SK-MEL-5 (cell line): Measurements from ENCODE around the gene PCDHB1. TPM values are rescaled to one million over a fixed set of nuclear protein-coding genes. Genes with fewer than 3 reads are reported as not detected.

Experiments
- total RNA-seq: library from RNA; depleted of rRNA; stranded (reverse); fragments of >200 nt; shearing (Covaris generic); gene quantifications from 2 replicates; pipeline ENCODE4 v1.2.3, GENCODE V29; 2014; rRNA removed

Gene PCDHB1
- total RNA-seq, 1 experiment from 2014 or later = not detected

Other genes with a start within 250 kb of the PCDHB1 start
- gene PCDHA4, start 244.3 kb upstream of the PCDHB1 start, total RNA-seq = 0.48 and 0.67 TPM in 2 replicates
- gene PCDHA5, start 229.8 kb upstream of the PCDHB1 start, total RNA-seq = 0.40 and 0.77 TPM in 2 replicates
- gene PCDHA6, start 223.4 kb upstream of the PCDHB1 start, total RNA-seq = not detected in 2 replicates
- gene PCDHA7, start 217.1 kb upstream of the PCDHB1 start, total RNA-seq = 1.3 and 1.4 TPM in 2 replicates
- gene PCDHA8, start 210.2 kb upstream of the PCDHB1 start, total RNA-seq = 0.03 TPM in 1 of 2 replicates, not detected in the other
- 0.05 TPM in 1 of 2 replicates, not detected in the other for gene PCDHA9, start 203.0 kb upstream of the PCDHB1 start, total RNA-seq
- gene PCDHA10, start 195.5 kb upstream of the PCDHB1 start, total RNA-seq = 0.16 TPM in 1 of 2 replicates, not detected in the other
- 1.0 and 1.9 TPM in 2 replicates for gene PCDHA11, start 182.4 kb upstream of the PCDHB1 start, total RNA-seq
- 0.08 and 0.19 TPM in 2 replicates for gene PCDHA12, start 176.1 kb upstream of the PCDHB1 start, total RNA-seq
- gene PCDHA13, start 169.2 kb upstream of the PCDHB1 start, total RNA-seq = 0.29 and 0.53 TPM in 2 replicates
- gene PCDHAC1, start 125.1 kb upstream of the PCDHB1 start, total RNA-seq = 0.58 and 0.72 TPM in 2 replicates
- 0.32 TPM in 2 replicates for gene PCDHAC2, start 84.9 kb upstream of the PCDHB1 start, total RNA-seq
- gene PCDHB2, start 43.2 kb downstream of the PCDHB1 start, total RNA-seq = 0.95 and 1.8 TPM in 2 replicates
- gene PCDHB3, start 49.1 kb downstream of the PCDHB1 start, total RNA-seq = 0.13 and 0.21 TPM in 2 replicates
- gene PCDHB4, start 70.4 kb downstream of the PCDHB1 start, total RNA-seq = 0.40 and 0.43 TPM in 2 replicates
- 2.0 and 3.1 TPM in 2 replicates for gene PCDHB5, start 83.8 kb downstream of the PCDHB1 start, total RNA-seq
- gene PCDHB6, start 98.7 kb downstream of the PCDHB1 start, total RNA-seq = 0.21 and 0.43 TPM in 2 replicates
- gene PCDHB7, start 121.3 kb downstream of the PCDHB1 start, total RNA-seq = 0.24 and 0.29 TPM in 2 replicates
- gene PCDHB8, start 126.4 kb downstream of the PCDHB1 start, total RNA-seq = 0.43 and 0.74 TPM in 2 replicates
- 0.55 and 0.75 TPM in 2 replicates for gene PCDHB16, start 131.0 kb downstream of the PCDHB1 start, total RNA-seq
- 0.05 and 0.90 TPM in 2 replicates for gene PCDHB9, start 135.8 kb downstream of the PCDHB1 start, total RNA-seq
- 0.37 and 0.40 TPM in 2 replicates for gene PCDHB10, start 141.0 kb downstream of the PCDHB1 start, total RNA-seq
- 0.55 and 0.75 TPM in 2 replicates for gene PCDHB11, start 148.3 kb downstream of the PCDHB1 start, total RNA-seq
- 0.24 and 0.42 TPM in 2 replicates for gene PCDHB12, start 157.3 kb downstream of the PCDHB1 start, total RNA-seq
- gene PCDHB13, start 162.5 kb downstream of the PCDHB1 start, total RNA-seq = 0.66 and 0.77 TPM in 2 replicates
- gene PCDHB14, start 172.0 kb downstream of the PCDHB1 start, total RNA-seq = 0.24 and 0.40 TPM in 2 replicates
- gene PCDHB15, start 194.0 kb downstream of the PCDHB1 start, total RNA-seq = 1.1 and 1.6 TPM in 2 replicates